Dendritic cell treated with granulocyte-macrophage colony-stimulating factor and Interleukin-4, amounts not matched to agents 40 ng/mL and 50 ng/mL, for 4 days (primary cell): ENCODE measurements around the gene XIRP1.

Experiments used
- H3K27ac Mint-ChIP-seq: one replicate; pipeline ENCODE4 v1.8.0; 2022; ENCODE audit warnings: mild to moderate bottlenecking, mixed read lengths
- H3K27me3 Mint-ChIP-seq: one replicate; pipeline ENCODE4 v1.8.0; 2022; ENCODE audit warnings: mild to moderate bottlenecking, mixed read lengths
- H3K36me3 Mint-ChIP-seq: one replicate; pipeline ENCODE4 v1.8.0; 2022; ENCODE audit warnings: low read depth, mixed read lengths
- H3K4me1 Mint-ChIP-seq: one replicate; pipeline ENCODE4 v1.8.0; 2022; ENCODE audit warnings: low read depth, mixed read lengths
- H3K4me3 Mint-ChIP-seq: one replicate; pipeline ENCODE4 v1.8.0; 2022; ENCODE audit warnings: mild to moderate bottlenecking, moderate library complexity, mixed read lengths
- H3K9me3 Mint-ChIP-seq: one replicate; pipeline ENCODE4 v1.8.0; 2022; ENCODE audit warnings: mixed read lengths
- intact Hi-C: fragments of 100-400 bp; cut with micrococcal nuclease; formaldehyde crosslinking; loops from one replicate; pipeline ENCODE4 v1.15.0; 2022

The XIRP1 gene

GRCh38 chr3:39219702-39220101, 27.3 kb upstream of the XIRP1 start:
- intact Hi-C loops, result loop anchor here (5.0 kb wide), 1 partner anchor 43 kb away; no protein-coding TSS in a partner anchor
- peaks cover 2% of the 10 kb centered on the region for H3K27me3 Mint-ChIP-seq
- H3K27ac Mint-ChIP-seq, result no peak overlapping the region
- H3K36me3 Mint-ChIP-seq, result no peaks in the 10 kb centered on the region
- H3K4me3 Mint-ChIP-seq, result no peak overlapping the region
- no peaks in the 10 kb centered on the region for H3K9me3 Mint-ChIP-seq
- H3K4me1 Mint-ChIP-seq, result peaks cover 58% of the 10 kb centered on the region

GRCh38 chr3:39216176-39216790, 23.9 kb upstream of the XIRP1 start:
- H3K9me3 Mint-ChIP-seq, result no peaks in the 10 kb centered on the region
- H3K4me1 Mint-ChIP-seq, result peaks cover 69% of the 10 kb centered on the region
- intact Hi-C loops, result loop anchor here (5.0 kb wide), 1 partner anchor 46 kb away; no protein-coding TSS in a partner anchor
- peak overlapping the region; percentile 10 for H3K4me3 Mint-ChIP-seq
- no peaks in the 10 kb centered on the region for H3K36me3 Mint-ChIP-seq
- H3K27me3 Mint-ChIP-seq, result peaks cover 2% of the 10 kb centered on the region
- H3K27ac Mint-ChIP-seq, result peak overlapping the region; percentile 85

- Mint-ChIP-seq H3K36me3 (no peaks in the 10 kb centered on the region), H3K4me3 (no peak overlapping the region), H3K4me1 (peaks cover 64% of the 10 kb centered on the region), H3K27me3 (peaks cover 2% of the 10 kb centered on the region), H3K27ac (peak overlapping the region; percentile 49), H3K9me3 (no peaks in the 10 kb centered on the region)
- intact Hi-C loops, result no loop called here
These were observed 21.2 kb upstream of the XIRP1 start for GRCh38 chr3:39213613-39214012.

GRCh38 chr3:39212665-39213064, 20.3 kb upstream of the XIRP1 start:
- peaks cover 2% of the 10 kb centered on the region for H3K27me3 Mint-ChIP-seq

GRCh38 chr3:39211332-39212130, 19.1 kb upstream of the XIRP1 start:
- Mint-ChIP-seq H3K9me3 (no peaks in the 10 kb centered on the region), H3K27me3 (peaks cover 2% of the 10 kb centered on the region), H3K4me3 (no peak overlapping the region), H3K4me1 (peaks cover 52% of the 10 kb centered on the region), H3K36me3 (no peaks in the 10 kb centered on the region), H3K27ac (no peak overlapping the region)
- intact Hi-C loops, result no loop called here

More at GRCh38 chr3:39212665-39213064, 20.3 kb upstream of the XIRP1 start:
- Mint-ChIP-seq H3K4me3 (no peak overlapping the region), H3K9me3 (no peaks in the 10 kb centered on the region), H3K4me1 (peaks cover 63% of the 10 kb centered on the region), H3K36me3 (no peaks in the 10 kb centered on the region), H3K27ac (no peak overlapping the region)
- intact Hi-C loops, result no loop called here

GRCh38 chr3:39210078-39210477, 17.7 kb upstream of the XIRP1 start:
- Mint-ChIP-seq H3K36me3 (no peaks in the 10 kb centered on the region), H3K27ac (no peak overlapping the region), H3K27me3 (peaks cover 2% of the 10 kb centered on the region), H3K4me1 (peaks cover 38% of the 10 kb centered on the region), H3K9me3 (no peaks in the 10 kb centered on the region), H3K4me3 (no peak overlapping the region)
- intact Hi-C loops, result no loop called here

- no peaks in the 10 kb centered on the region for H3K9me3 Mint-ChIP-seq
- H3K27me3 Mint-ChIP-seq, result peaks cover 2% of the 10 kb centered on the region
- peaks cover 35% of the 10 kb centered on the region for H3K4me1 Mint-ChIP-seq
- no peak overlapping the region for H3K27ac Mint-ChIP-seq
- H3K36me3 Mint-ChIP-seq, result no peaks in the 10 kb centered on the region
- intact Hi-C loops, result no loop called here
- no peak overlapping the region for H3K4me3 Mint-ChIP-seq
These were observed 17.1 kb upstream of the XIRP1 start for GRCh38 chr3:39209329-39209970.

- Mint-ChIP-seq H3K4me3 (no peak overlapping the region), H3K4me1 (peaks cover 26% of the 10 kb centered on the region), H3K27me3 (peaks cover 3% of the 10 kb centered on the region), H3K36me3 (no peaks in the 10 kb centered on the region), H3K9me3 (no peaks in the 10 kb centered on the region), H3K27ac (no peak overlapping the region)
- intact Hi-C loops, result loop anchor here (1.0 kb wide), 1 partner anchor 80 kb away; no protein-coding TSS in a partner anchor
These were observed 16.2 kb upstream of the XIRP1 start for GRCh38 chr3:39208463-39209055.

- no peaks in the 10 kb centered on the region for H3K9me3 Mint-ChIP-seq
- H3K27ac Mint-ChIP-seq, result no peak overlapping the region
- peaks cover 23% of the 10 kb centered on the region for H3K4me1 Mint-ChIP-seq
- peaks cover 10% of the 10 kb centered on the region for H3K27me3 Mint-ChIP-seq
- intact Hi-C loops, result loop anchor here (1.0 kb wide), 1 partner anchor 81 kb away; no protein-coding TSS in a partner anchor
- no peak overlapping the region for H3K4me3 Mint-ChIP-seq
- no peaks in the 10 kb centered on the region for H3K36me3 Mint-ChIP-seq
These were observed 15.2 kb upstream of the XIRP1 start for GRCh38 chr3:39207361-39208186.

- Mint-ChIP-seq H3K27ac (no peak overlapping the region), H3K4me1 (peaks cover 23% of the 10 kb centered on the region), H3K36me3 (no peaks in the 10 kb centered on the region), H3K27me3 (peaks cover 10% of the 10 kb centered on the region), H3K9me3 (no peaks in the 10 kb centered on the region), H3K4me3 (no peak overlapping the region)
- intact Hi-C loops, result no loop called here
These were observed 13.6 kb upstream of the XIRP1 start for GRCh38 chr3:39205919-39206516.

- intact Hi-C loops, result no loop called here
- Mint-ChIP-seq H3K27me3 (peaks cover 10% of the 10 kb centered on the region), H3K4me3 (no peak overlapping the region), H3K36me3 (no peaks in the 10 kb centered on the region), H3K4me1 (peaks cover 15% of the 10 kb centered on the region), H3K27ac (no peak overlapping the region), H3K9me3 (no peaks in the 10 kb centered on the region)
These were observed 12.7 kb upstream of the XIRP1 start for GRCh38 chr3:39205131-39205530.

GRCh38 chr3:39203860-39204259, 11.5 kb upstream of the XIRP1 start:
- no peak overlapping the region for H3K4me3 Mint-ChIP-seq
- H3K4me1 Mint-ChIP-seq, result peaks cover 10% of the 10 kb centered on the region
- H3K27ac Mint-ChIP-seq, result no peak overlapping the region
- intact Hi-C loops, result no loop called here
- H3K9me3 Mint-ChIP-seq, result no peaks in the 10 kb centered on the region
- H3K36me3 Mint-ChIP-seq, result no peaks in the 10 kb centered on the region
- peaks cover 10% of the 10 kb centered on the region for H3K27me3 Mint-ChIP-seq

- no peaks in the 10 kb centered on the region for H3K9me3 Mint-ChIP-seq
- H3K36me3 Mint-ChIP-seq, result no peaks in the 10 kb centered on the region
- peaks cover 10% of the 10 kb centered on the region for H3K27me3 Mint-ChIP-seq
- H3K4me1 Mint-ChIP-seq, result peaks cover 5% of the 10 kb centered on the region
- no peak overlapping the region for H3K4me3 Mint-ChIP-seq
- intact Hi-C loops, result no loop called here
- H3K27ac Mint-ChIP-seq, result no peak overlapping the region
These were observed 11.0 kb upstream of the XIRP1 start for GRCh38 chr3:39203402-39203801.
